ENCODE results near the gene TEAD1. TPM values are rescaled to one million over a fixed set of nuclear protein-coding genes. Genes with fewer than 3 reads are reported as not detected.

TEAD1 gene
- total and polyA plus RNA-seq, 2 donors (not counting 1 experiment from before 2014, with no cell fraction given): 88.6 to 121 TPM

- H3K4me3 ChIP-seq (replicated peaks in 1 of 4; ENCODE audit: control extremely low read depth in 1 of 4, insufficient read depth in 1 of 4, low read depth in 3 of 4, low read length in 4 of 4): no peak overlapping the region
- no peak overlapping the region for H3K4me2 ChIP-seq (ENCODE audit: extremely low read depth, insufficient read depth, low read length)
- H3K9ac ChIP-seq (ENCODE audit: insufficient read depth, low read length): no peak overlapping the region
- peaks cover 17% of the 10 kb centered on the region for H3K4me1 ChIP-seq (ENCODE audit: control insufficient read depth, extremely low read depth, insufficient read depth, low read length)
- H3K27me3 ChIP-seq (ENCODE audit: control insufficient read depth, insufficient read depth, low read length): no peaks in the 10 kb centered on the region
- no peak for DNase-seq (ENCODE audit: low read depth in 2 of 2)
- peaks cover 4% of the 10 kb centered on the region for H4K20me1 ChIP-seq (ENCODE audit: control insufficient read depth, extremely low read depth, insufficient read depth, low read length)
- H3K36me3 ChIP-seq (ENCODE audit: control insufficient read depth, insufficient read depth, low read length): no peaks in the 10 kb centered on the region
- no peak overlapping the region for H3K27ac ChIP-seq (ENCODE audit: insufficient read depth, low read length)
- H3K9me3 ChIP-seq (ENCODE audit: control insufficient read depth, insufficient read depth, low read depth, low read length): no peaks in the 10 kb centered on the region
- no peak for TF ChIP-seq EZH2 (IDR thresholded peaks at IDR 0.05; ENCODE audit: low read length, missing control alignments)
- TF ChIP-seq, protein P1, sequence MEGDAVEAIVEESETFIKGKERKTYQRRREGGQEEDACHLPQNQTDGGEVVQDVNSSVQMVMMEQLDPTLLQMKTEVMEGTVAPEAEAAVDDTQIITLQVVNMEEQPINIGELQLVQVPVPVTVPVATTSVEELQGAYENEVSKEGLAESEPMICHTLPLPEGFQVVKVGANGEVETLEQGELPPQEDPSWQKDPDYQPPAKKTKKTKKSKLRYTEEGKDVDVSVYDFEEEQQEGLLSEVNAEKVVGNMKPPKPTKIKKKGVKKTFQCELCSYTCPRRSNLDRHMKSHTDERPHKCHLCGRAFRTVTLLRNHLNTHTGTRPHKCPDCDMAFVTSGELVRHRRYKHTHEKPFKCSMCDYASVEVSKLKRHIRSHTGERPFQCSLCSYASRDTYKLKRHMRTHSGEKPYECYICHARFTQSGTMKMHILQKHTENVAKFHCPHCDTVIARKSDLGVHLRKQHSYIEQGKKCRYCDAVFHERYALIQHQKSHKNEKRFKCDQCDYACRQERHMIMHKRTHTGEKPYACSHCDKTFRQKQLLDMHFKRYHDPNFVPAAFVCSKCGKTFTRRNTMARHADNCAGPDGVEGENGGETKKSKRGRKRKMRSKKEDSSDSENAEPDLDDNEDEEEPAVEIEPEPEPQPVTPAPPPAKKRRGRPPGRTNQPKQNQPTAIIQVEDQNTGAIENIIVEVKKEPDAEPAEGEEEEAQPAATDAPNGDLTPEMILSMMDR (conservative IDR thresholded peaks at IDR 0.05 in 1 of 2, IDR thresholded peaks at IDR 0.05 in 1 of 2; ENCODE audit: low read depth in 1 of 2, low read length in 2 of 2): no peak
- H2AFZ ChIP-seq (ENCODE audit: low read length): no peak overlapping the region
- H3K79me2 ChIP-seq (ENCODE audit: control insufficient read depth, insufficient read depth, low read length): peaks cover 92% of the 10 kb centered on the region
These were observed 157.4 kb downstream of the TEAD1 start for GRCh38 chr11:12831471-12832202.

GRCh38 chr11:12832480-12833224 lies 158.4 kb downstream of the TEAD1 start:
- Histone ChIP-seq H3K79me2 (ENCODE audit: control insufficient read depth, insufficient read depth, low read length) (peaks cover 90% of the 10 kb centered on the region), H3K36me3 (ENCODE audit: control insufficient read depth, insufficient read depth, low read length) (no peaks in the 10 kb centered on the region), H4K20me1 (ENCODE audit: control insufficient read depth, extremely low read depth, insufficient read depth, low read length) (peaks cover 2% of the 10 kb centered on the region), H3K9ac (ENCODE audit: insufficient read depth, low read length) (no peak overlapping the region), H3K4me3 (replicated peaks in 1 of 4; ENCODE audit: control extremely low read depth in 1 of 4, insufficient read depth in 1 of 4, low read depth in 3 of 4, low read length in 4 of 4) (no peak overlapping the region), H3K4me1 (ENCODE audit: control insufficient read depth, extremely low read depth, insufficient read depth, low read length) (peaks cover 8% of the 10 kb centered on the region), H3K27ac (ENCODE audit: insufficient read depth, low read length) (no peak overlapping the region), H3K27me3 (ENCODE audit: control insufficient read depth, insufficient read depth, low read length) (no peaks in the 10 kb centered on the region), H3K4me2 (ENCODE audit: extremely low read depth, insufficient read depth, low read length) (no peak overlapping the region), H3K9me3 (ENCODE audit: control insufficient read depth, insufficient read depth, low read depth, low read length) (no peaks in the 10 kb centered on the region), H2AFZ (ENCODE audit: low read length) (no peak overlapping the region)
- TF ChIP-seq, protein P1 (conservative IDR thresholded peaks at IDR 0.05 in 1 of 2, IDR thresholded peaks at IDR 0.05 in 1 of 2; ENCODE audit: low read depth in 1 of 2, low read length in 2 of 2): no peak
- no peak for TF ChIP-seq EZH2 (IDR thresholded peaks at IDR 0.05; ENCODE audit: low read length, missing control alignments)
- no peak for DNase-seq (ENCODE audit: low read depth in 2 of 2)

- H4K20me1 ChIP-seq (ENCODE audit: control insufficient read depth, extremely low read depth, insufficient read depth, low read length): peaks cover 1% of the 10 kb centered on the region
- peaks cover 4% of the 10 kb centered on the region for H3K4me1 ChIP-seq (ENCODE audit: control insufficient read depth, extremely low read depth, insufficient read depth, low read length)
- no peak overlapping the region for H3K27ac ChIP-seq (ENCODE audit: insufficient read depth, low read length)
- peaks cover 93% of the 10 kb centered on the region for H3K79me2 ChIP-seq (ENCODE audit: control insufficient read depth, insufficient read depth, low read length)
- no peak overlapping the region for H2AFZ ChIP-seq (ENCODE audit: low read length)
- TF ChIP-seq, protein P1 (conservative IDR thresholded peaks at IDR 0.05 in 1 of 2, IDR thresholded peaks at IDR 0.05 in 1 of 2; ENCODE audit: low read depth in 1 of 2, low read length in 2 of 2): no peak
- no peak for TF ChIP-seq EZH2 (IDR thresholded peaks at IDR 0.05; ENCODE audit: low read length, missing control alignments)
- no peak overlapping the region for H3K4me2 ChIP-seq (ENCODE audit: extremely low read depth, insufficient read depth, low read length)
- no peak overlapping the region for H3K4me3 ChIP-seq (replicated peaks in 1 of 4; ENCODE audit: control extremely low read depth in 1 of 4, insufficient read depth in 1 of 4, low read depth in 3 of 4, low read length in 4 of 4)
- no peaks in the 10 kb centered on the region for H3K27me3 ChIP-seq (ENCODE audit: control insufficient read depth, insufficient read depth, low read length)
- no peaks in the 10 kb centered on the region for H3K36me3 ChIP-seq (ENCODE audit: control insufficient read depth, insufficient read depth, low read length)
- DNase-seq (ENCODE audit: low read depth in 2 of 2): no peak
- H3K9me3 ChIP-seq (ENCODE audit: control insufficient read depth, insufficient read depth, low read depth, low read length): no peaks in the 10 kb centered on the region
- no peak overlapping the region for H3K9ac ChIP-seq (ENCODE audit: insufficient read depth, low read length)
These were observed 159.9 kb downstream of the TEAD1 start for GRCh38 chr11:12834166-12834565.

All from fibroblast of lung (primary cell).